ENCODE measurements around the gene KIN. TPM values are rescaled to one million over a fixed set of nuclear protein-coding genes. Genes with fewer than 3 reads are reported as not detected.

KIN gene
- total RNA-seq, 4 donors from 2014 or later = 5.1 to 8.2 (median 5.8) TPM

GRCh38 chr10:7773845-7774801, 13.7 kb downstream of the KIN start:
- TF ChIP-seq CTCF (IDR thresholded peaks at IDR 0.05; ENCODE audit: low read depth) = no peak

- TF ChIP-seq CTCF (IDR thresholded peaks at IDR 0.05; ENCODE audit: low read depth) = no peak
Observed at GRCh38 chr10:7768417-7768816, 19.4 kb downstream of the KIN start.

DNA sequence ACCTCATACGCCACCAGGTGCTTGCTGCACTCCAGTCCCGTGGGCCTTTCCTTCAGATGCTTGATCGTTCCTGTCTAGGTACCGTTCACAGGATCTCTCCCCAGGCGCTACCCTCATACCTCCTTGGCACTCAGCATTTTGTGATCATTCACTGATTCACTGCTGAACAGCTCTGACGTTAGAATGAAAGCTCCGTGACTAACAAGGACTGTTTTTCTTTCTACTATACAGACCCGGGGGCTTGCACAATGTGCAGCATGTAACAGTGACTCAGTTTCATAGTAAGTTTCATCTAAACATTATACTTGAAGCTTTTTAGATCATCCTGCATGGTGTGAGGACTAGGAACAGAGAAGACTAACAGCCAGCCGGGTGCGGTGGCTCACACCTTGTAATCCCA, 20.6 kb downstream of the KIN start:
- no peak for TF ChIP-seq CTCF (IDR thresholded peaks at IDR 0.05; ENCODE audit: low read depth)

DNA sequence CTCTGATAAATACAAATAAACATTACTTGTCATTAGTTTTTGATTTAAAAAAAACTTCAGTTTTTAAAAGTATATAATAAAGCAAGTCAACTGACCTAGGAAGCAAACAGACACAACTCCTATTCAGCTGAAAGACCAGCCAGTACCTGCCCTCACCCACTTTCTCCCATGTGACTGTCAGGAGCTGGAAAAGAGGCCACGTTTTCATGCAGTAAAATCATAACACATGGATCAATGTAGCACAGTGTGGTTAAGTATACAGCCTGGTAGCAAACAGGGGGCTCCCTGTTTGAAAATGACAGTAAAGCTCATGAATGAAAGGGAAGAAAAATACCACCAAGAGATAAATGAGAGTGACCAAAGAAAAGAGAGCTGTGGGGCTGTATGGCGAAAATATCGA, 21.6 kb downstream of the KIN start:
- TF ChIP-seq CTCF (IDR thresholded peaks at IDR 0.05; ENCODE audit: low read depth) = no peak

DNA sequence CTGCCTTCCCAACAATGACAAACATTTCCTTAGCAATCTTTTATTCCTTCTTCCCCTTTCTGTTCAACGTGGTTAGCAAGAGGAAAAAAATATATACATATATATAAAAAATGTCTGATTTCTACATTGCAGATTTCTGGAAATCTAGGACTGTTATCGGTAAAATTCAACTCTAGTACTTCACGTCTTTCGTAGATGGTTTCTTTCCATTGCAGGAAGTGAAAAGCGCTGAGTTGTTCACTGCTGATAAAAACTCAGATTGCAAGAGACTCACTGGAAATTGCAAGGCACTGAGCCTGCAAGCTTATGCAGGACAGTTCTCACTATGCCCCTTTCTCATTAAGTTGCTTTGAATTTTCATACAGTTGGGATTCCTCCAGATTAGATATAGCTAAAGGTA, 23.9 kb downstream of the KIN start:
- TF ChIP-seq CTCF (IDR thresholded peaks at IDR 0.05; ENCODE audit: low read depth) = no peak

GRCh38 chr10:7756360-7756992, 31.3 kb downstream of the KIN start:
- TF ChIP-seq CTCF (IDR thresholded peaks at IDR 0.05; ENCODE audit: low read depth) = no peak

DNA sequence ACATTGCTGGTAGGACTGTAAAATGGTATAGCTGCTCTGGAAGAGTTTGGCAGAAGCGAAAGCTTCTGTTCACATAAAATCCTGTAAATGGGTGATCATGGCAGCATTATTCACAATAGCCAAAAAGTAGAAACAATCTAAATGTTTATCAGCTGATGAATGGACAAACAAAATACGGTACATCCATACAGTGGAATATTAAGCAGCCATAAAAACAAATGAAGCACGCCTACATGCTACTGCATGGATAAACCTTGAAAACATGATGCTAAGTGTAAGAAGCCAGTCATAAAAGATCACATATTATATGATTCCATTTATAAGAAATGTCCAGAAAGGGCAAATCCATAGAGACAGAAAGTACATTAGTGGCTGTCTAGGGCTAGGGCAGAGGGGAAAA, 32.7 kb downstream of the KIN start:
- no peak for TF ChIP-seq CTCF (IDR thresholded peaks at IDR 0.05; ENCODE audit: low read depth)

Data from subcutaneous adipose tissue (tissue), 4 donors.